Measurements from ENCODE around the gene VPS11. TPM values are rescaled to one million over a fixed set of nuclear protein-coding genes. Genes with fewer than 3 reads are reported as not detected.

VPS11 gene
- total and polyA plus RNA-seq, 2 donors from 2014 or later = 40.0 to 40.8 TPM

DNA sequence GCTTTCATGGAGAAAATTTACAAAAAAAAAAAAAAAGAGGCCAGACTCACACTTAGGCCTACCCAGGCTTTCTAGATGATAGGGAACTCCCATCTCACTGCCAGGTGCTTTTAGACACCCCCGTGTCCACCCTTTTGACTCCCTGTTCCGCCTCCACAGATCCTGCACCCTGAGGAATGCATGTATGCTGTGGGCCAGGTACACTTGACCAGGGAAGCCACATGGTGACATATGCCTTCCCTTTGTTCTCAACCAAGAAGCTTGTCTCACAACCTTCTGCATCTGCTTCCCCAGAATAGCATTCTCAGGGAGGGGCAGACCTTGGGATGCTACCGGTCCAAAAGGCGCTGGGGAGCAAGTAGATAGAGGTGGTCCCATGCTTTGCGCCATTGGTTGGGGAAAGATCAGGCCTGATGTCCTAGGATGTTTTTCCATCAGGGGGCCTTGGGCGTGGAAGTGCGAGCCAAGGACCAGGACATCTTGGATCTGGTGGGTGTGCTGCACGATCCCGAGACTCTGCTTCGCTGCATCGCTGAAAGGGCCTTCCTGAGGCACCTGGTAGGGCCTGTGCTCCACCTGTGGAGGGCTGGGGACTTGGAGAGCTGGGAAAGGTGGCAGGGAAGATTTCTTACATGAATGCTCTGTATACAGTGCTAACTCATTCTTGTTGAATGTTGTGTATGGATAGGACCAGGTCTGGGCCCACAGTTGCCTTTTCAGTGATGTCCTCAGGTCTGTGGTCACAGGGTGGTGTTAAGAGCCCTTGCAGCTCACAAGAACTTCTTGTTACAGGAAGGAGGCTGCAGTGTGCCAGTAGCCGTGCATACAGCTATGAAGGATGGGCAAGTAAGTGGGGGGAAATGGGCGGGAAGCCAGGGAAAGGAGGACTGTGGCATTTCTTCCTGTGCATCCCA lies 24.6 kb downstream of the VPS11 start:
- no peak for FAIRE-seq
- H3K9ac ChIP-seq (ENCODE audit: low read length in 3 of 3) = peak overlapping the region in 1 of 3 donors; percentile 78
- H3K4me3 ChIP-seq (ENCODE audit: low read length in 3 of 3) = peak overlapping the region in 1 of 3 donors; percentile 42
- intact Hi-C loops (cut with DNase I) = no loop called here
- no peaks in the 10 kb centered on the region for H3K27me3 ChIP-seq (ENCODE audit: control insufficient read depth, insufficient read depth, low read length)
- H3K9me3 ChIP-seq (ENCODE audit: control insufficient read depth in 2 of 3, insufficient read depth in 1 of 3, low read length in 3 of 3) = no peaks in the 10 kb centered on the region
- DNase-seq = no peak
- peaks cover 0 to 10% (median 3%) of the 10 kb centered on the region in 3 donors for H3K4me1 ChIP-seq (ENCODE audit: control insufficient read depth in 2 of 3, insufficient read depth in 2 of 3, low read depth in 1 of 3, low read length in 3 of 3)
- no peak overlapping the region for H3K27ac ChIP-seq (ENCODE audit: low read depth in 2 of 2, low read length in 2 of 2)
- peaks cover 2 to 14% (median 5%) of the 10 kb centered on the region in 3 donors for H3K36me3 ChIP-seq (ENCODE audit: control insufficient read depth in 2 of 3, insufficient read depth in 3 of 3, low read length in 3 of 3)
- TF ChIP-seq CTCF (IDR thresholded peaks at IDR 0.05; ENCODE audit: borderline replicate concordance, extremely low read depth, insufficient read depth) = no peak

- Histone ChIP-seq H3K36me3 (ENCODE audit: control insufficient read depth in 2 of 3, insufficient read depth in 3 of 3, low read length in 3 of 3) (peaks cover 2 to 20% (median 11%) of the 10 kb centered on the region in 3 donors), H3K9ac (ENCODE audit: low read length in 3 of 3) (peak overlapping the region in 2 of 3 donors; percentile 56 to 78), H3K4me1 (ENCODE audit: control insufficient read depth in 2 of 3, insufficient read depth in 2 of 3, low read depth in 1 of 3, low read length in 3 of 3) (peaks cover 0 to 10% (median 3%) of the 10 kb centered on the region in 3 donors), H3K4me3 (ENCODE audit: low read length in 3 of 3) (peak overlapping the region; percentile 42 to 85 (median 69)), H3K9me3 (ENCODE audit: control insufficient read depth in 2 of 3, insufficient read depth in 1 of 3, low read length in 3 of 3) (no peaks in the 10 kb centered on the region), H3K27me3 (ENCODE audit: control insufficient read depth, insufficient read depth, low read length) (no peaks in the 10 kb centered on the region), H3K27ac (ENCODE audit: low read depth in 2 of 2, low read length in 2 of 2) (no peak overlapping the region)
- no peak for DNase-seq
- intact Hi-C loops (cut with DNase I) = no loop called here
- FAIRE-seq = no peak
- no peak for TF ChIP-seq CTCF (IDR thresholded peaks at IDR 0.05; ENCODE audit: borderline replicate concordance, extremely low read depth, insufficient read depth)
These were observed 25.5 kb downstream of the VPS11 start for GRCh38 chr11:119092880-119093842.

DNA sequence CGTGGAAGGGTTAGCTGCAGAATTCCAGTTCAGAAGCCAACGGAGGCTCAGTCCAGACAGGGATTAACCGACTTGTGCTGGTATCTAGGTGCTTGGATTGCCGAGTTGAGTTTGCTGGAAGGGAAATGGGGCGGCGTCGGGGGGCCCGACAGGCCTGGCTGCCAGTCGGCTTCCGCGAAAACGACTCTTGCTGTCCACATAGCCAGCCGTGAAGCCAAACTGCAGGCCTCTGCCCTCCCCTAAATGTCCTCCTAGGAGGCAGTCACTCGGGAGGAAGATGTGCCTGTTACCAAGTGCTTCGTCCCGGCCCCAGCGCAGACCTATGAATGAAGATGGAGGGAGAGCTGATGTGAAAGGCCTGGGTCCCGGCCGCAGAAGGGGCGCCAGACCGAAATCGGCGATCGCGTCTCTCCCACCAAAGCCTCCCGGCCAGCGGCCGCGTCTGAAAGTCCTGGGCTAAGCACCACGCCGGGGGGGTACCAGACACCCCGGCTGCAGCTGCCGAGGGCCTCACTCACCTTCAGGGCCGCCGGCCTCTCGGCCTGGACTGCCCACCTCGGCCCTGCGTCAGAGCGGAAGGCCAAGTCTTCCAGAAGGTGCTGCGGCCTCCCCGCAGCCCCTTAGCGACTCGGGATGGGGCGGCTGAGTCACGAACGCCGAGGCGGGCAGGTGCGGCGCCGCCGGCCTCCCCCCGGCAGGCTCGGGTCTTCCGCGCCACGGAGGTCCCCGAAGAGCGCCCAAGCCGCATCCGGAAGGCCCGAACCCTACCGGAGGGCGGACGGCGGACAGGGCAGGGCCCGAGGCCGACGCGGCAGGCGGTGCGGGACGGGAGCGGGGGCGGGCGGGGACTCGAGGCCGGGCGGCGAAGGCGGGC lies 26.6 kb downstream of the VPS11 start:
- Histone ChIP-seq H3K36me3 (ENCODE audit: control insufficient read depth in 2 of 3, insufficient read depth in 3 of 3, low read length in 3 of 3) (peaks cover 6 to 20% (median 11%) of the 10 kb centered on the region in 3 donors), H3K9me3 (ENCODE audit: control insufficient read depth in 2 of 3, insufficient read depth in 1 of 3, low read length in 3 of 3) (no peaks in the 10 kb centered on the region), H3K4me1 (ENCODE audit: control insufficient read depth in 2 of 3, insufficient read depth in 2 of 3, low read depth in 1 of 3, low read length in 3 of 3) (peaks cover 0 to 10% (median 3%) of the 10 kb centered on the region in 3 donors), H3K27ac (ENCODE audit: low read depth in 2 of 2, low read length in 2 of 2) (peak overlapping the region; percentile 90 to 91), H3K4me3 (ENCODE audit: low read length in 3 of 3) (peak overlapping the region; percentile 42 to 85 (median 69)), H3K9ac (ENCODE audit: low read length in 3 of 3) (peak overlapping the region; percentile 56 to 78 (median 78)), H3K27me3 (ENCODE audit: control insufficient read depth, insufficient read depth, low read length) (no peaks in the 10 kb centered on the region)
- no peak for FAIRE-seq
- TF ChIP-seq CTCF (IDR thresholded peaks at IDR 0.05; ENCODE audit: borderline replicate concordance, extremely low read depth, insufficient read depth) = no peak
- DNase-seq = peak in 2 of 5 donors; percentile 42 to 82
- intact Hi-C loops (cut with DNase I) = no loop called here

Measured in kidney (tissue), 14 donors.